Measurements from ENCODE around the gene CRTAC1. TPM values are rescaled to one million over a fixed set of nuclear protein-coding genes. Genes with fewer than 3 reads are reported as not detected.

CRTAC1 gene
- total and polyA plus RNA-seq, 2 donors (not counting 3 experiments of a cell fraction or from before 2014, with no cell fraction given): 1.4 to 3.0 TPM

DNA sequence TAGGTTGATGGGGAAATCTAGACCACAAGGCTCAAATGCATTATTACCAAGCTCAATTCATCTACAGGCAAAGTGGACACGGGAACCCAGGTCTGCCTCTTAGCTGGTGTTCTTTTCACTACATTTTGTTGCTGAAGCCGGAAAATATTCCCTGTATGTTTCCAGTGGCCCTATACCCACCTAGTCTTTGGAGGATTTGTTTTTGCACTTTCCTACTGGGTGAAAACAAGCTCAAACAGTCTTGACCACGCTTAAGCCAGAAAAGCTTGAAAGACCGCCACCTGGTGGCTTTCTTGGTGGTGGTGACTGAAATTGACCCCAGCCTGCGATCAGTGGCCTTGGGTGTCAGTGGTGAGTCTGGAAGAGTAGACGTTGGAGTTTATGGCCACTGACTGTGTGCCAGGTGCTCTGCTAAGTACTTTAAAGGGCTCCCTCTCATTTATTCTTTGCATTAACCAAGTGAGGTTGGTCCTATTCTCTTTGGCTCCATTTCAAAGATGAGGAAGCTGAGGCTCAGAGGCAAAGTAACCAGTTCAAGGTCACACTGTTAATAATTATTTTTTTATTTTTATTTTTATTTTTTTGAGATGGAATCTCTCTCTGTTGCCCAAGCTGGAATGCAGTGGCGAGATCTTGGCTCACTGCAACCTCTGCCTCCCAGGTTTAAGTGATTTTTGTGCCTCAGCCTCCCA is 11.1 kb upstream of the CRTAC1 start:
- Histone ChIP-seq H3K79me2 (ENCODE audit: control insufficient read depth, insufficient read depth, low read length) (no peaks in the 10 kb centered on the region), H3K4me1 (ENCODE audit: control insufficient read depth, extremely low read depth, insufficient read depth, low read length) (no peaks in the 10 kb centered on the region), H3K9ac (replicated peaks; ENCODE audit: extremely low read depth, insufficient read depth, low read length) (no peak overlapping the region), H3K27me3 (ENCODE audit: control insufficient read depth in 2 of 2, insufficient read depth in 2 of 2, low read length in 2 of 2) (peaks cover 14 to 22% of the 10 kb centered on the region in 2 experiments), H2AFZ (ENCODE audit: low read depth, low read length) (no peak overlapping the region), H3K27ac (ENCODE audit: insufficient read depth, low read depth, low read length) (no peak overlapping the region), H3K36me3 (ENCODE audit: control insufficient read depth in 2 of 2, extremely low read depth in 1 of 2, insufficient read depth in 2 of 2, low read length in 2 of 2) (no peaks in the 10 kb centered on the region), H3K4me3 (replicated peaks in 1 of 3; ENCODE audit: insufficient read depth in 1 of 3, low read depth in 1 of 3, low read length in 3 of 3) (no peak overlapping the region), H3K4me2 (ENCODE audit: insufficient read depth, low read length) (no peak overlapping the region), H3K9me3 (replicated peaks; ENCODE audit: control insufficient read depth, insufficient read depth, low read length) (no peaks in the 10 kb centered on the region), H4K20me1 (replicated peaks; ENCODE audit: control insufficient read depth, extremely low read depth, insufficient read depth, low read length) (no peaks in the 10 kb centered on the region), H3K9me1 (replicated peaks; ENCODE audit: control insufficient read depth, extremely low read depth, insufficient read depth, low read length) (no peaks in the 10 kb centered on the region)
- intact Hi-C loops (cut with micrococcal nuclease) (loop anchor here (1.0 kb wide), 3 partner anchors 127 to 282 kb away; no protein-coding TSS in a partner anchor), dilution Hi-C loops (cut with MboI; ENCODE audit: extremely low pct_ligation_motif_present, low sequenced_read_pairs) (no loop called here)
- FAIRE-seq (peak; percentile 81), DNase-seq (ENCODE audit: low read depth, low spot score) (peak; percentile 60)
- no peak for TF ChIP-seq FOS (IDR thresholded peaks at IDR 0.05; ENCODE audit: borderline replicate concordance, insufficient read depth, low read length)
- TF ChIP-seq EZH2 (IDR thresholded peaks at IDR 0.05; ENCODE audit: borderline replicate concordance, low read depth, low read length, severe bottlenecking): peak; percentile 27
- TF ChIP-seq, protein P1, sequence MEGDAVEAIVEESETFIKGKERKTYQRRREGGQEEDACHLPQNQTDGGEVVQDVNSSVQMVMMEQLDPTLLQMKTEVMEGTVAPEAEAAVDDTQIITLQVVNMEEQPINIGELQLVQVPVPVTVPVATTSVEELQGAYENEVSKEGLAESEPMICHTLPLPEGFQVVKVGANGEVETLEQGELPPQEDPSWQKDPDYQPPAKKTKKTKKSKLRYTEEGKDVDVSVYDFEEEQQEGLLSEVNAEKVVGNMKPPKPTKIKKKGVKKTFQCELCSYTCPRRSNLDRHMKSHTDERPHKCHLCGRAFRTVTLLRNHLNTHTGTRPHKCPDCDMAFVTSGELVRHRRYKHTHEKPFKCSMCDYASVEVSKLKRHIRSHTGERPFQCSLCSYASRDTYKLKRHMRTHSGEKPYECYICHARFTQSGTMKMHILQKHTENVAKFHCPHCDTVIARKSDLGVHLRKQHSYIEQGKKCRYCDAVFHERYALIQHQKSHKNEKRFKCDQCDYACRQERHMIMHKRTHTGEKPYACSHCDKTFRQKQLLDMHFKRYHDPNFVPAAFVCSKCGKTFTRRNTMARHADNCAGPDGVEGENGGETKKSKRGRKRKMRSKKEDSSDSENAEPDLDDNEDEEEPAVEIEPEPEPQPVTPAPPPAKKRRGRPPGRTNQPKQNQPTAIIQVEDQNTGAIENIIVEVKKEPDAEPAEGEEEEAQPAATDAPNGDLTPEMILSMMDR (IDR thresholded peaks at IDR 0.05; ENCODE audit: extremely low read depth in 1 of 2, insufficient read depth in 1 of 2, low read depth in 1 of 2, low read length in 2 of 2): peak; percentile 74 to 77
- BruUV-seq (replicated peaks): no TSS peak
- ChIA-PET POLR2A (interaction anchor here (0.6 kb wide), 1 partner anchor 283 kb away, joined by 8 read pairs; no protein-coding TSS in a partner anchor), CTCF (interaction anchor here (0.6 to 10.6 kb wide), 69 partner anchors 8 to 1236 kb away, joined by 3 to 540 read pairs (median 5); partner anchors contain the start of genes CRTAC1, GOLGA7B, R3HCC1L and SFRP5)
